Ishikawa (cell line): ENCODE data around the gene UBA6.

Experiments
- CEBPB ChIP-seq: IDR thresholded peaks from 2 replicates; pipeline ENCODE4 v1.6.1; 2012
- CREB1 ChIP-seq: IDR thresholded peaks from 2 replicates; pipeline ENCODE4 v1.6.1; 2012; ENCODE audit warnings: low read depth
- EGR1 ChIP-seq: IDR thresholded peaks from 2 replicates; pipeline ENCODE4 v1.6.1; 2012
- EP300 ChIP-seq: IDR thresholded peaks from 2 replicates; pipeline ENCODE4 v1.6.1; 2012; ENCODE audit warnings: borderline replicate concordance
- FOXM1 ChIP-seq: IDR thresholded peaks from 2 replicates; pipeline ENCODE4 v1.6.1; 2012; ENCODE audit warnings: low read depth, borderline replicate concordance
- MAX ChIP-seq: IDR thresholded peaks from 2 replicates; pipeline ENCODE4 v1.6.1; 2012
- NFIC ChIP-seq: IDR thresholded peaks from 2 replicates; pipeline ENCODE4 v1.6.1; 2012
- RAD21 ChIP-seq: IDR thresholded peaks from 2 replicates; pipeline ENCODE4 v1.6.1; 2012; ENCODE audit warnings: low read depth
- REST ChIP-seq: IDR thresholded peaks from 2 replicates; pipeline ENCODE4 v1.6.1; 2012; ENCODE audit warnings: low read depth, mild to moderate bottlenecking
- TAF1 ChIP-seq: IDR thresholded peaks from 2 replicates; pipeline ENCODE4 v1.6.1; 2012; ENCODE audit warnings: low read depth, mild to moderate bottlenecking
- TCF12 ChIP-seq: IDR thresholded peaks from 2 replicates; pipeline ENCODE4 v1.6.1; 2012; ENCODE audit warnings: low read depth
- TEAD4 ChIP-seq: IDR thresholded peaks from 2 replicates; pipeline ENCODE4 v1.6.1; 2012
- USF1 ChIP-seq: IDR thresholded peaks from 2 replicates; pipeline ENCODE4 v1.6.1; 2012
- YY1 ChIP-seq: IDR thresholded peaks from 2 replicates; pipeline ENCODE4 v1.6.1; 2012; ENCODE audit warnings: low read depth
- ZBTB7A ChIP-seq: IDR thresholded peaks from 2 replicates; pipeline ENCODE4 v1.6.1; 2012; ENCODE audit warnings: low read depth

Gene UBA6

GRCh38 chr4:67702166-67702565 lies 1.2 kb upstream of the UBA6 start:
- TF ChIP-seq TAF1 (no peak), MAX (no peak)

- TF ChIP-seq MAX (no peak), CREB1 (no peak), TEAD4 (no peak), EP300 (no peak), RAD21 (no peak), EGR1 (no peak), ZBTB7A (no peak), YY1 (no peak), REST (no peak), CEBPB (no peak), FOXM1 (no peak), TCF12 (no peak)
Measured at GRCh38 chr4:67701517-67701850, 529 bp upstream of the UBA6 start.

- TF ChIP-seq CEBPB (no peak), FOXM1 (no peak), TEAD4 (no peak), USF1 (no peak), NFIC (no peak), MAX (no peak; the same call in 1 of the 2 replicates), EP300 (no peak), TCF12 (no peak), REST (no peak), YY1 (no peak), TAF1 (no peak), CREB1 (no peak), ZBTB7A (no peak), RAD21 (no peak), EGR1 (no peak)
Measured at GRCh38 chr4:67700116-67700737, 728 bp downstream of the UBA6 start.

GRCh38 chr4:67699603-67700002 lies 1.4 kb downstream of the UBA6 start:
- TF ChIP-seq FOXM1 (no peak), CEBPB (no peak), EGR1 (no peak), TAF1 (no peak), ZBTB7A (no peak), EP300 (no peak), CREB1 (no peak), USF1 (no peak), REST (no peak), YY1 (no peak), RAD21 (no peak), MAX (no peak), TCF12 (no peak), TEAD4 (no peak), NFIC (no peak)
